Esophagus muscularis mucosa (tissue), 4 donors: Measurements from ENCODE around the gene TTN. TPM values are rescaled to one million over a fixed set of nuclear protein-coding genes. Genes with fewer than 3 reads are reported as not detected.
A peak's percentile ranks its signal among the peaks of the same experiment; 100 is the strongest.

Source experiments
- DNase-seq: peaks from one replicate; pipeline ENCODE4 v3.0.0-alpha.2; 2017; ENCODE audit errors: extremely low spot score
- H3K27ac ChIP-seq, 4 donors: fragments of 200-600 bp; sonication (generic); replicated peaks in 1 of 4; 1 replicate in 3 of 4; 2 replicates in 1 of 4; pipeline ENCODE4 v1.5.1; 2016 to 2019; ENCODE audit warnings: mild to moderate bottlenecking in 1 of 4
- H3K27me3 ChIP-seq, 4 donors: fragments of 200-600 bp; sonication (generic); one replicate each; pipeline versions ENCODE4 v1.5.1 to v1.6.0; 2016 to 2019
- H3K36me3 ChIP-seq, 4 donors: fragments of 200-600 bp; sonication (generic); one replicate each; pipeline ENCODE4 v1.5.1; 2016 to 2019
- H3K4me1 ChIP-seq, 4 donors: fragments of 200-600 bp; sonication (generic); one replicate each; pipeline ENCODE4 v1.5.1; 2016 to 2019
- H3K4me3 ChIP-seq, 4 donors: fragments of 200-600 bp; sonication (generic); 1 replicate in 2 of 4; 2 replicates in 2 of 4; pipeline ENCODE4 v1.5.1; 2016 to 2019; ENCODE audit warnings: mild to moderate bottlenecking in 4 of 4, moderate library complexity in 1 of 4
- H3K9me3 ChIP-seq, 4 donors: fragments of 200-600 bp; sonication (generic); 1 replicate in 3 of 4; 2 replicates in 1 of 4; pipeline ENCODE4 v1.5.1; 2016 to 2019
- CTCF ChIP-seq, 3 experiments: fragments of 200-600 bp in 2 of 3; fragments of 450-650 bp in 1 of 3; sonication (generic) in 2 of 3; IDR thresholded peaks; one replicate each; pipeline ENCODE4 v1.5.1; 2017 to 2019; ENCODE audit warnings: antibody characterized with exemption in 3 of 3, mild to moderate bottlenecking in 2 of 3, moderate library complexity in 1 of 3
- EP300 ChIP-seq: sonication (generic); formaldehyde crosslinking; IDR thresholded peaks from one replicate; pipeline ENCODE4 v1.6.1; 2017; ENCODE audit warnings: antibody characterized with exemption
- POLR2A ChIP-seq: fragments of 450-650 bp; IDR thresholded peaks from one replicate; pipeline ENCODE4 v1.6.1; 2017; ENCODE audit warnings: antibody characterized with exemption, moderate library complexity, mild to moderate bottlenecking, low read depth
- POLR2AphosphoS5 ChIP-seq, 2 donors: sonication (generic); formaldehyde crosslinking; IDR thresholded peaks; one replicate each; pipeline ENCODE4 v1.6.1; 2017; ENCODE audit warnings: antibody characterized with exemption in 2 of 2
- WGBS: methylation state at CpG from one replicate; pipeline ENCODE4 v1.1.5; 2018; 5-methylcytosine and 5-hydroxymethylcytosine counted together
- intact Hi-C: fragments of 100-400 bp; cut with DNase I; formaldehyde crosslinking; loops from one replicate; pipeline ENCODE4 v1.15.1; 2023
- total RNA-seq, 4 donors: library from RNA; depleted of rRNA; stranded (reverse); fragments of >200 nt; gene quantifications; one replicate each; pipeline versions ENCODE4 v1.1.0 to v1.2.1, GENCODE V29; 2016

Gene TTN
- total RNA-seq, 4 donors from 2014 or later, result 2.8 to 10.0 (median 8.3) TPM

DNA sequence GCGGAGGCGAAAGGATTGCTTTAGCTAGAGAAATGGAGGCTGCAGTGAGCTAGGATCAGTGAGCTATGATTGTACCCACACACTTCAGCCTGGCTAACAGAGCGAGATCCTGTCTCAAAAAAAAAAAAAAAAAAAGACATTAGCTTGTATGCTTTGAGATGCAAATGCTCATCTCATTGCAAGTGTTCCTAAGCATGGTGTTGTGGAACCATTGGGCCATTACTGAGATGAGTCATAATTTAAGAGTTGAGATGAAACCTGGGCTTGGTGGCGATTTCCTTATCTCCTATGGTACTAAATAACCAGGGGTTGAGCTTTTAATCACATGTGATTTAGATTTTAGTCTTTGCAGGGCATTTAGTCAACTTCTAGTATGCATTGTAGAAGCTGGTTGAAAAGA lies 324.8 kb downstream of the TTN start:
- Histone ChIP-seq H3K4me1 (peaks cover 53 to 65% (median 62%) of the 10 kb centered on the region in 4 donors), H3K36me3 (peaks cover 0 to 18% (median 7%) of the 10 kb centered on the region in 4 donors), H3K27ac (no peak overlapping the region), H3K27me3 (no peaks in the 10 kb centered on the region), H3K9me3 (no peaks in the 10 kb centered on the region), H3K4me3 (peak overlapping the region in 2 of 4 donors; percentile 79 to 89)
- intact Hi-C loops, result loop anchor here (2.0 kb wide), 1 partner anchor 68 kb away; no protein-coding TSS in a partner anchor
- DNase-seq, result no peak
- 99% methylated on average over 4 of the region's 4 CpGs for WGBS
- TF ChIP-seq POLR2A (no peak), EP300 (no peak), POLR2AphosphoS5 (IDR thresholded peaks at IDR 0.05) (no peak), CTCF (IDR thresholded peaks at IDR 0.05) (no peak)

GRCh38 chr2:178480227-178481181 lies 326.7 kb downstream of the TTN start, which contains the start of gene PLEKHA3:
TSS of gene PLEKHA3 (plus strand) at chr2:178480457. CDS start at chr2:178480870, 413 bp downstream.
- WGBS, result 1% methylated on average over 35 of the region's 92 CpGs
- peaks cover 55 to 71% (median 69%) of the 10 kb centered on the region in 4 donors for H3K4me1 ChIP-seq

DNA sequence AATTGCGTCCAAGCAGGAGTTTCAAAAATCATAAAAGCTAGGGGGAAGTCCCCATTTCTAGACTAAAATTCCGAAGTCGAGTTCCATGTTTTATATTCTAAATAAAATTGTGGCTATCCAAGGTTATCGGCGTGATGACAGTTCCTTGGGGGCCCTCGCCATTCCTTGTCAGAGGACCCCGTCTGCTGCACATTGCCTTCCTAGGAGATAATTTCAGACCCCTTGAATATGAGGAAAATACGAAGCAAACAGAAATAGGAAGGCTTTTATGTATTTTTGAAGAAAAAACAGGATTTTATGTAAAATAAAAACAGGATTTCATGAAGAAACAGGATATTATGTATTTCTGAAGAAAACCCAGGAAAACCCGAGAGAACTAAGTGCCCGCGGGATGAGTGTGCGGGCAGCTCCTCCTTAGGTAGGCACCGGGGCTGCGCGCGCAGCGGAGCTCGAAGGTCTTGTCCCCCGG lies 327.4 kb downstream of the TTN start:
- H3K27ac ChIP-seq, result peak overlapping the region; percentile 93 to 96 (median 96)
- no peaks in the 10 kb centered on the region for H3K36me3 ChIP-seq
- no peaks in the 10 kb centered on the region for H3K9me3 ChIP-seq
- intact Hi-C loops, result loop anchor here (2.0 kb wide), 1 partner anchor 29 kb away; the partner anchor contains the start of genes PJVK and PRKRA
- DNase-seq, result no peak
- no peaks in the 10 kb centered on the region for H3K27me3 ChIP-seq
- peaks cover 50 to 70% (median 62%) of the 10 kb centered on the region in 4 donors for H3K4me1 ChIP-seq
- 28% methylated on average over 19 of the region's 19 CpGs for WGBS
- TF ChIP-seq POLR2A, result no peak
- TF ChIP-seq CTCF (IDR thresholded peaks at IDR 0.05), result no peak
- no peak for TF ChIP-seq EP300
- no peak for TF ChIP-seq POLR2AphosphoS5 (IDR thresholded peaks at IDR 0.05)
- H3K4me3 ChIP-seq, result peak overlapping the region; percentile 79 to 89 (median 83)

More at GRCh38 chr2:178480227-178481181, 326.7 kb downstream of the TTN start, which contains the start of gene PLEKHA3:
- TF ChIP-seq POLR2AphosphoS5 (IDR thresholded peaks at IDR 0.05) (peak; percentile 86 to 89), EP300 (no peak), POLR2A (peak; percentile 22), CTCF (IDR thresholded peaks at IDR 0.05) (no peak)
- intact Hi-C loops, result no loop called here
- DNase-seq, result peak; percentile 98
- Histone ChIP-seq H3K4me3 (peak within 1 kb of the TSS; percentile 79 to 89 (median 83)), H3K9me3 (no peaks in the 10 kb centered on the region), H3K36me3 (no peaks in the 10 kb centered on the region), H3K27ac (peak within 1 kb of the TSS; percentile 93 to 96 (median 96)), H3K27me3 (no peaks in the 10 kb centered on the region)

- Histone ChIP-seq H3K27me3 (no peaks in the 10 kb centered on the region), H3K4me3 (peak overlapping the region; percentile 66 to 84 (median 80)), H3K36me3 (no peaks in the 10 kb centered on the region), H3K4me1 (peaks cover 45 to 70% (median 60%) of the 10 kb centered on the region in 4 donors), H3K9me3 (no peaks in the 10 kb centered on the region), H3K27ac (peak overlapping the region; percentile 93 to 96 (median 96))
- TF ChIP-seq POLR2AphosphoS5 (IDR thresholded peaks at IDR 0.05) (no peak), POLR2A (no peak), CTCF (IDR thresholded peaks at IDR 0.05) (no peak), EP300 (no peak)
- no peak for DNase-seq
- 54% methylated on average over 4 of the region's 4 CpGs for WGBS
- intact Hi-C loops, result loop anchor here (2.0 kb wide), 1 partner anchor 28 kb away; the partner anchor contains the start of genes PJVK and PRKRA
Observed at GRCh38 chr2:178479275-178479616, 328.0 kb downstream of the TTN start.
